HG03103 (cell line): Measurements from ENCODE around the gene JPH2.

Experiments used
- ATAC-seq: cut with Tn5 transposase; IDR thresholded peaks from one replicate; pipeline ENCODE4 v1.9.1; 2021; ENCODE audit warnings: low read depth; ENCODE audit not compliant: unreplicated experiment

The JPH2 gene

GRCh38 chr20:44106615-44107014 is 80.4 kb downstream of the JPH2 start:
- ATAC-seq, result no peak

GRCh38 chr20:44104798-44105517 is 82.0 kb downstream of the JPH2 start:
- no peak for ATAC-seq

GRCh38 chr20:44102582-44102981 is 84.4 kb downstream of the JPH2 start:
- ATAC-seq, result no peak

GRCh38 chr20:44099832-44100231 is 87.2 kb downstream of the JPH2 start:
- ATAC-seq, result no peak

GRCh38 chr20:44098657-44099056 is 88.3 kb downstream of the JPH2 start:
- ATAC-seq, result no peak

GRCh38 chr20:44098256-44098630 is 88.7 kb downstream of the JPH2 start:
- ATAC-seq, result no peak

GRCh38 chr20:44097521-44098255 is 89.3 kb downstream of the JPH2 start:
- ATAC-seq, result no peak

- no peak for ATAC-seq
Observed at GRCh38 chr20:44095831-44096230, 91.2 kb downstream of the JPH2 start.

- ATAC-seq, result no peak
Observed at GRCh38 chr20:44093249-44093582, 93.8 kb downstream of the JPH2 start.

- no peak for ATAC-seq
Observed at GRCh38 chr20:44092551-44093248, 94.3 kb downstream of the JPH2 start.

- ATAC-seq, result no peak
Observed at GRCh38 chr20:44091026-44091425, 96.0 kb downstream of the JPH2 start.

- no peak for ATAC-seq
Observed at GRCh38 chr20:44089987-44090674, 96.9 kb downstream of the JPH2 start.

GRCh38 chr20:44087857-44088120 is 99.2 kb downstream of the JPH2 start:
- no peak for ATAC-seq

GRCh38 chr20:44087051-44087856 is 99.7 kb downstream of the JPH2 start:
- no peak for ATAC-seq

- ATAC-seq, result no peak
Observed at GRCh38 chr20:44085616-44086434, 101.2 kb downstream of the JPH2 start.

- ATAC-seq, result no peak
Observed at GRCh38 chr20:44084891-44085290, 102.1 kb downstream of the JPH2 start.

- ATAC-seq, result no peak
Observed at GRCh38 chr20:44084439-44084838, 102.5 kb downstream of the JPH2 start.

GRCh38 chr20:44083220-44083933 is 103.6 kb downstream of the JPH2 start:
- no peak for ATAC-seq

GRCh38 chr20:44081888-44082287 is 105.1 kb downstream of the JPH2 start:
- ATAC-seq, result no peak
